ENCODE data around the gene CNPY4.

The CNPY4 gene

GRCh38 chr7:100170101-100170897 lies 50.9 kb downstream of the CNPY4 start:
- FAIRE-seq = no peak

DNA sequence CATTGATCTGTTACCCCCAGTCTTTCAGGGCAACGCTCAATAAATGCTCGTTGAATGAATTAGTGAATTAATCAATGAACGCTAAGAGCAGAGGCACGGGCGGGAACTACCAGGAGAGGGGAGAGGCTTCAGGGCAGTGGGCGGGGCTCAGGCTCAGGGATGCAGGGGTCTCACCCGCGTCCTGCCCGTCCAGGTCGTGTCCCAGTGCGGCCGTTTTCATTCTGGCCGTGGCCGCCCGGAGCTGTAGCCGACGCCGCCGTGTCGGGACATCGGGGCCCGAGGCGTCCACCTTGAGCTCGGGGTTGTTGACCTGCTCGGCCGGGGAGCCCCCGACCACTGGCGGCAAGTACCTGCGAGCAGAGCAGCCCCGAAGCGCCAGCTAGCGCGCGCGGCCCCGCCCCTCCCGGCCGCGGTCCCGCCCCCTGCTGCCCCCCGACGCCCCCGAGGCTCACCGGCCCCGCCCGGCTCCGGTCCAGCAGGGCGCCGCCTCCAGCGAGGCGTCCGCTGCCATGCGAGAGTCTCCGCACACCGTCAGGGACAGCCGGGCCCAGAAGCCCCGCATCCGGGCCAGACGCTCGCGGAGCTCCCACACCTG lies 51.8 kb downstream of the CNPY4 start:
- no peak for FAIRE-seq

- FAIRE-seq = no peak
Observed at GRCh38 chr7:100171840-100172239, 52.4 kb downstream of the CNPY4 start.

GRCh38 chr7:100173806-100174495 lies 54.5 kb downstream of the CNPY4 start:
- FAIRE-seq = no peak

GRCh38 chr7:100174582-100174981 lies 55.1 kb downstream of the CNPY4 start:
- no peak for FAIRE-seq
